Measurements from ENCODE around the gene CARD6. TPM values are rescaled to one million over a fixed set of nuclear protein-coding genes. Genes with fewer than 3 reads are reported as not detected.

CARD6 gene
- total and polyA plus RNA-seq, 2 of the 13 experiments (the other 11 are each of a cell fraction or from before 2014, with no cell fraction given), result 0.33 to 1.4 TPM

DNA sequence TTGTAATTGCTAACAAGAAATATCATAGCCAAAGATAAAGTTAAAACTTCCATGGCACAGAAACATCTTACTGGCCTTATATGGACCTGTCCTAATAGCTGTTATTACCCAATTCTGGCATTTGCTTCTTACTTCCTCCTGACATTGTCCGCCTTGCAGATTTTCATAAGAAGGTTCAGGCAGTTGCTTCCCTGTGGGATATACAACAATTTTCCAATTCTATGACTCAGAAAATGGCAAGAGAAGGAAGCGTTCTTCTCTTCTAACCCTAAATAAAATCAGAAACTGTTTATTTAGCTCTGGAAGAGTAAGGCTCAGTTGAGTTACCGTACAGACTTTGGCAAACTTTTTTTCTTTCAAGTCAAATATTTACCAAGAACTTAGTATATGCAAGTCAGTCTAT, 44.7 kb upstream of the CARD6 start (continued):
- no peak for TF ChIP-seq ZNF30 (CRISPR knock-in tag; IDR thresholded peaks at IDR 0.05)

DNA sequence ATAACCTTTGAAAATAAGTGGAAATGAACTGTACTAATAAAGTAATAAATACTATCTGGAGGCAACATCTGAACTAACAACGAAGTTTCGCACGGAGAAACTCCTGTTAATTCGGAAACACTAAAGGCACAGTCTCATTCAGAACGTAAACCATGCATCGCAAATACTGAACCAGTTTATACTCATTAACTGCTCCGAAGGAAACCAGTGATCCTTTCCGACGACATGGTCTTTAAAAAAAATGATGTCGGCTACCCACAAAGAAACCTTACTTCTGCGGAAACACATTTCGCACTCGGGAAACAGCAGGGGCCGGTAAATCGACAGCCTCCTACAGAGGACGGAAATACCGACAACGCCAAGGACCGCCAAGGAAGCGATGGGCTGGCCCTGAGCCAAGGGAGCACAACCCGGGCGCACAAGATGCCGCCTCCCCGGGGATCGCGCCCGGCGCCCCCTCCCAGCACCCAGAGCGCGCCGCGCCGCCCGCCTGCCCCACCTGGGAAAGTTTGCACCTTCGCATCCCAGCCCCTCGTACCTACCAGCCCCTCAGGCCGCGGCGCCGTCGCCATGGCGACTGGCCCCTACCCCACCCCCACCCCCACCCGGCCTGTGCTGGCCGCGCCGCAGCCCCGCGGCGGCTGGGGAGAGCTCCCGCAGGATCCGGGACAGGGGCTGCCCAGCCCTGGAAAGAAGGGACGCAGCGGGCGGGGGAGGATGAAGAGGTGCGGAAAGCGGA, 43.7 kb upstream of the CARD6 start:
- intact Hi-C loops (cut with micrococcal nuclease; ENCODE audit: unreplicated experiment), result loop anchor here (1.0 kb wide), 2 partner anchors 37 to 42 kb away; partner anchors contain the start of gene TTC33
- Histone ChIP-seq H3K27me3 (ENCODE audit: control insufficient read depth in 1 of 2, insufficient read depth in 2 of 2, low read length in 2 of 2) (no peaks in the 10 kb centered on the region; a peak in 1 of 5 replicates), H3K4me2 (ENCODE audit: low read depth, low read length) (peak overlapping the region; percentile 81), H3K27ac (ENCODE audit: extremely low read length, insufficient read depth, low read length) (peak overlapping the region; percentile 93), H3K79me2 (ENCODE audit: insufficient read depth, low read length) (peaks cover 50% of the 10 kb centered on the region), H3K9ac (ENCODE audit: insufficient read depth, low read depth, low read length) (peak overlapping the region; percentile 92), H3K4me3 (replicated peaks in 1 of 3; ENCODE audit: insufficient read depth in 1 of 3, low read depth in 2 of 3, low read length in 3 of 3) (peak overlapping the region; percentile 94 to 98 (median 96)), H3K9me3 (ENCODE audit: low read length) (no peaks in the 10 kb centered on the region), H2AFZ (ENCODE audit: low read length) (no peak overlapping the region), H4K20me1 (ENCODE audit: insufficient read depth, low read length) (peaks cover 12% of the 10 kb centered on the region), H3K36me3 (replicated peaks in 1 of 2; ENCODE audit: control insufficient read depth in 1 of 2, insufficient read depth in 2 of 2, low read length in 2 of 2) (no peaks in the 10 kb centered on the region), H3K4me1 (ENCODE audit: insufficient read depth, low read length) (peaks cover 63% of the 10 kb centered on the region)
- ChIA-PET POLR2A (interaction anchor here (0.6 to 2.2 kb wide), 6 partner anchors 9 to 618 kb away, joined by 3 to 8 read pairs (median 5); no protein-coding TSS in a partner anchor), CTCF (ENCODE audit: low intra/inter-chr PET ratio, low total read pairs) (interaction anchor here (1.7 kb wide), 1 partner anchor 42 kb away, joined by 19 read pairs; the partner anchor contains the start of gene TTC33)
- ATAC-seq, result peak; percentile 78
- BruUV-seq (replicated peaks), result TSS peak; percentile 58
- in situ Hi-C loops (cut with HindIII; ENCODE audit: extremely low pct_ligation_motif_present, low pct_unique_long_range_greater_than_20kb), result no loop called here
- 4% methylated on average over 25 of the region's 56 CpGs for WGBS (ENCODE audit: low lambda C conversion rate)
- FAIRE-seq, result no peak
- no peak for DNase-seq (ENCODE audit: low spot score)
- TF ChIP-seq ZFX (CRISPR knock-in tag; IDR thresholded peaks at IDR 0.05; ENCODE audit: low read depth), result peak; percentile 37
- TF ChIP-seq FOXK1 (CRISPR knock-in tag; IDR thresholded peaks at IDR 0.05; ENCODE audit: borderline replicate concordance, low read depth), result 0 out of 2 replicates have a peak, but pooled peaks have one; percentile 2
- peak; percentile 56; the same call in 1 of the 2 replicates for TF ChIP-seq KMT2A (CRISPR knock-in tag; IDR thresholded peaks at IDR 0.05)
- TF ChIP-seq, protein P1, sequence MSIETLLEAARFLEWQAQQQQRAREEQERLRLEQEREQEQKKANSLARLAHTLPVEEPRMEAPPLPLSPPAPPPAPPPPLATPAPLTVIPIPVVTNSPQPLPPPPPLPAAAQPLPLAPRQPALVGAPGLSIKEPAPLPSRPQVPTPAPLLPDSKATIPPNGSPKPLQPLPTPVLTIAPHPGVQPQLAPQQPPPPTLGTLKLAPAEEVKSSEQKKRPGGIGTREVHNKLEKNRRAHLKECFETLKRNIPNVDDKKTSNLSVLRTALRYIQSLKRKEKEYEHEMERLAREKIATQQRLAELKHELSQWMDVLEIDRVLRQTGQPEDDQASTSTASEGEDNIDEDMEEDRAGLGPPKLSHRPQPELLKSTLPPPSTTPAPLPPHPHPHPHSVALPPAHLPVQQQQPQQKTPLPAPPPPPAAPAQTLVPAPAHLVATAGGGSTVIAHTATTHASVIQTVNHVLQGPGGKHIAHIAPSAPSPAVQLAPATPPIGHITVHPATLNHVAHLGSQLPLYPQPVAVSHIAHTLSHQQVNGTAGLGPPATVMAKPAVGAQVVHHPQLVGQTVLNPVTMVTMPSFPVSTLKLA (IDR thresholded peaks at IDR 0.05), result no peak
- TF ChIP-seq SOX6 (IDR thresholded peaks at IDR 0.05), result no peak
- TF ChIP-seq SOX6 (CRISPR knock-in tag; IDR thresholded peaks at IDR 0.05), result 0 out of 2 replicates have a peak, but pooled peaks have one; percentile 31
- TF ChIP-seq, protein P2, sequence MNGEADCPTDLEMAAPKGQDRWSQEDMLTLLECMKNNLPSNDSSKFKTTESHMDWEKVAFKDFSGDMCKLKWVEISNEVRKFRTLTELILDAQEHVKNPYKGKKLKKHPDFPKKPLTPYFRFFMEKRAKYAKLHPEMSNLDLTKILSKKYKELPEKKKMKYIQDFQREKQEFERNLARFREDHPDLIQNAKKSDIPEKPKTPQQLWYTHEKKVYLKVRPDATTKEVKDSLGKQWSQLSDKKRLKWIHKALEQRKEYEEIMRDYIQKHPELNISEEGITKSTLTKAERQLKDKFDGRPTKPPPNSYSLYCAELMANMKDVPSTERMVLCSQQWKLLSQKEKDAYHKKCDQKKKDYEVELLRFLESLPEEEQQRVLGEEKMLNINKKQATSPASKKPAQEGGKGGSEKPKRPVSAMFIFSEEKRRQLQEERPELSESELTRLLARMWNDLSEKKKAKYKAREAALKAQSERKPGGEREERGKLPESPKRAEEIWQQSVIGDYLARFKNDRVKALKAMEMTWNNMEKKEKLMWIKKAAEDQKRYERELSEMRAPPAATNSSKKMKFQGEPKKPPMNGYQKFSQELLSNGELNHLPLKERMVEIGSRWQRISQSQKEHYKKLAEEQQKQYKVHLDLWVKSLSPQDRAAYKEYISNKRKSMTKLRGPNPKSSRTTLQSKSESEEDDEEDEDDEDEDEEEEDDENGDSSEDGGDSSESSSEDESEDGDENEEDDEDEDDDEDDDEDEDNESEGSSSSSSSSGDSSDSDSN (CRISPR knock-in tag; IDR thresholded peaks at IDR 0.05), result peak; percentile 69
- peak; percentile 16; the same call in 1 of the 2 replicates for TF ChIP-seq ZNF34 (CRISPR knock-in tag; IDR thresholded peaks at IDR 0.05; ENCODE audit: borderline replicate concordance)
